H1 (cell line): ENCODE measurements around the gene HSPA1B. TPM values are rescaled to one million over a fixed set of nuclear protein-coding genes. Genes with fewer than 3 reads are reported as not detected.

ENCODE experiments used
- CTCF ChIA-PET: fragments of 300-600 bp; sonication (Branson Sonifier 250); formaldehyde crosslinking; loops from one replicate; lab custom pipeline; 2021; ENCODE audit not compliant: partially characterized antibody; lab: Charles Lee
- POLR2A ChIA-PET: fragments of 300-600 bp; sonication (Branson Sonifier 250); formaldehyde crosslinking; loops from one replicate; lab custom pipeline; 2021; ENCODE audit warnings: inconsistent platforms; ENCODE audit not compliant: partially characterized antibody; lab: Charles Lee
- DNase-seq, 2 experiments: peaks; one replicate each; pipeline versions ENCODE4 v3.0.0 to v3.0.0-alpha.2; 2010 to 2022; ENCODE audit warnings: low spot score in 2 of 2, low read depth in 1 of 2, mixed read lengths in 1 of 2
- FAIRE-seq: peaks from 2 replicates; lab custom pipeline; 2011; peaks lifted over from hg19 to GRCh38; lab: Jason Lieb, UNC
- H2AFZ ChIP-seq: 2 replicates; pipeline ENCODE4 v1.8.1; 2012; ENCODE audit warnings: low read length, inconsistent platforms
- H2AK5ac ChIP-seq: 2 replicates; pipeline ENCODE4 v1.6.1; 2013; ENCODE audit warnings: low read depth, low read length
- H2BK120ac ChIP-seq: replicated peaks from 2 replicates; pipeline ENCODE3; 2013; ENCODE audit warnings: low read depth, low read length, inconsistent platforms
- H2BK12ac ChIP-seq: 2 replicates; pipeline ENCODE4 v1.6.1; 2013; ENCODE audit warnings: low read depth, low read length
- H2BK15ac ChIP-seq: 2 replicates; pipeline ENCODE4 v1.6.1; 2013; ENCODE audit warnings: low read length
- H2BK20ac ChIP-seq: 2 replicates; pipeline ENCODE4 v1.6.1; 2013; ENCODE audit warnings: low read length
- H2BK5ac ChIP-seq: 2 replicates; pipeline ENCODE4 v1.6.1; 2013; ENCODE audit warnings: low read depth, low read length
- H3K14ac ChIP-seq: 2 replicates; pipeline ENCODE4 v1.6.1; 2013; ENCODE audit warnings: inconsistent platforms; ENCODE audit not compliant: insufficient read length
- H3K18ac ChIP-seq: 2 replicates; pipeline ENCODE4 v1.6.1; 2013; ENCODE audit warnings: low read length; ENCODE audit errors: extremely low read depth
- H3K23ac ChIP-seq: 2 replicates; pipeline ENCODE4 v1.6.1; 2013; ENCODE audit warnings: inconsistent platforms; ENCODE audit not compliant: insufficient read length
- H3K23me2 ChIP-seq: 2 replicates; pipeline ENCODE4 v1.6.1; 2013; ENCODE audit warnings: low read depth, low read length
- H3K27ac ChIP-seq: 2 replicates; pipeline ENCODE4 v1.6.1; 2011; ENCODE audit warnings: low read depth, low read length, inconsistent platforms
- H3K27me3 ChIP-seq, 4 experiments: replicated peaks in 1 of 4; 1 replicate in 1 of 4; 2 replicates in 3 of 4; pipeline versions ENCODE4 v1.6.1 to v1.8.1; 2011 to 2013; ENCODE audit warnings: low read length in 3 of 4, mild to moderate bottlenecking in 3 of 4, inconsistent platforms in 2 of 4, mixed read lengths in 2 of 4, moderate library complexity in 1 of 4; ENCODE audit not compliant: control insufficient read depth in 3 of 4, insufficient read depth in 3 of 4; ENCODE audit errors: extremely low read depth in 1 of 4
- H3K36me3 ChIP-seq, 4 experiments: 2 replicates each; pipeline versions ENCODE4 v1.6.1 to v1.8.1; 2011 to 2013; ENCODE audit warnings: mild to moderate bottlenecking in 4 of 4, low read length in 3 of 4, moderate library complexity in 2 of 4, control low read depth in 1 of 4, inconsistent platforms in 1 of 4; ENCODE audit not compliant: insufficient read depth in 4 of 4, control insufficient read depth in 2 of 4
- H3K4ac ChIP-seq: replicated peaks from 2 replicates; pipeline ENCODE3; 2013; ENCODE audit warnings: low read length, low read depth, mixed read lengths, inconsistent platforms; ENCODE audit not compliant: insufficient read length
- H3K4me1 ChIP-seq, 4 experiments: replicated peaks in 1 of 4; 1 replicate in 1 of 4; 2 replicates in 3 of 4; pipeline versions ENCODE4 v1.6.1 to v1.8.1; 2011 to 2013; ENCODE audit warnings: low read length in 3 of 4, inconsistent platforms in 2 of 4, mixed read lengths in 1 of 4; ENCODE audit not compliant: insufficient read depth in 4 of 4, control insufficient read depth in 3 of 4
- H3K4me2 ChIP-seq, 2 experiments: 2 replicates each; pipeline versions ENCODE4 v1.6.1 to v1.8.1; 2011 to 2013; ENCODE audit warnings: low read depth in 2 of 2, low read length in 2 of 2, control low read depth in 1 of 2, inconsistent platforms in 1 of 2, mild to moderate bottlenecking in 1 of 2; ENCODE audit not compliant: insufficient read depth in 1 of 2
- H3K4me3 ChIP-seq, 4 experiments: fragments of 200-600, 300-600 bp in 1 of 4; sonication (generic), shearing (Covaris generic), sonication (Bioruptor Twin) in 1 of 4; 2 replicates each; pipeline versions ENCODE4 v1.5.1 to v1.8.1; 2011 to 2016; ENCODE audit warnings: low read length in 4 of 4, low read depth in 3 of 4, control low read depth in 2 of 4, inconsistent platforms in 2 of 4, mild to moderate bottlenecking in 2 of 4, mixed read lengths in 1 of 4, moderate library complexity in 1 of 4; ENCODE audit not compliant: insufficient read depth in 2 of 4; ENCODE audit errors: extremely low read depth in 1 of 4
- H3K56ac ChIP-seq: replicated peaks from 2 replicates; pipeline ENCODE3; 2013; ENCODE audit warnings: low read depth, mild to moderate bottlenecking, mixed read lengths, low read length, inconsistent platforms; ENCODE audit not compliant: insufficient read length
- H3K79me1 ChIP-seq: 2 replicates; pipeline ENCODE4 v1.6.1; 2013; ENCODE audit warnings: low read depth, low read length, control low read depth
- H3K79me2 ChIP-seq, 2 experiments: 2 replicates each; pipeline versions ENCODE4 v1.6.1 to v1.8.1; 2012 to 2013; ENCODE audit warnings: low read length in 2 of 2, mild to moderate bottlenecking in 2 of 2, inconsistent platforms in 1 of 2; ENCODE audit not compliant: insufficient read depth in 2 of 2, control insufficient read depth in 1 of 2
- H3K9ac ChIP-seq, 4 experiments: replicated peaks in 1 of 4; 1 replicate in 1 of 4; 2 replicates in 3 of 4; pipeline versions ENCODE4 v1.6.1 to v1.8.1; 2011 to 2013; ENCODE audit warnings: low read depth in 3 of 4, low read length in 3 of 4, control low read depth in 2 of 4, mild to moderate bottlenecking in 2 of 4, moderate library complexity in 2 of 4, inconsistent platforms in 1 of 4; ENCODE audit errors: extremely low read depth in 1 of 4
- H3K9me3 ChIP-seq, 2 experiments: 2 replicates each; pipeline versions ENCODE4 v1.6.1 to v1.8.1; 2012 to 2013; ENCODE audit warnings: mild to moderate bottlenecking in 2 of 2, moderate library complexity in 2 of 2, control low read depth in 1 of 2, inconsistent platforms in 1 of 2, low read depth in 1 of 2, low read length in 1 of 2, mixed read lengths in 1 of 2; ENCODE audit not compliant: insufficient read depth in 2 of 2
- H4K20me1 ChIP-seq, 2 experiments: replicated peaks in 1 of 2; 2 replicates each; pipeline versions ENCODE3 to v1.8.1; 2011 to 2013; ENCODE audit warnings: inconsistent platforms in 2 of 2, low read length in 2 of 2, mild to moderate bottlenecking in 1 of 2; ENCODE audit not compliant: insufficient read depth in 2 of 2, control insufficient read depth in 1 of 2
- H4K5ac ChIP-seq: 2 replicates; pipeline ENCODE4 v1.6.1; 2013; ENCODE audit warnings: low read length, low read depth, mixed read lengths, inconsistent platforms; ENCODE audit not compliant: insufficient read length
- H4K8ac ChIP-seq: 2 replicates; pipeline ENCODE4 v1.8.0; 2013; ENCODE audit warnings: mild to moderate bottlenecking, moderate library complexity, low read length, inconsistent platforms; ENCODE audit not compliant: insufficient read depth; ENCODE audit errors: extremely low read depth
- H4K91ac ChIP-seq: replicated peaks from 2 replicates; pipeline ENCODE3; 2013; ENCODE audit warnings: low read length, mixed read lengths, inconsistent platforms; ENCODE audit not compliant: insufficient read length
- ASH2L ChIP-seq: fragments of 200-600, 300-600 bp; sonication (generic); IDR thresholded peaks from one replicate; pipeline ENCODE4 v1.7.1; 2017; ENCODE audit warnings: low read length
- EP300 ChIP-seq, 2 experiments: IDR thresholded peaks; 1 replicate in 1 of 2; 2 replicates in 1 of 2; pipeline ENCODE4 v1.6.1; 2011 to 2012; ENCODE audit warnings: low read depth in 2 of 2, low read length in 2 of 2, mild to moderate bottlenecking in 2 of 2, borderline replicate concordance in 1 of 2, inconsistent platforms in 1 of 2, moderate library complexity in 1 of 2
- GTF2F1 ChIP-seq: IDR thresholded peaks from 2 replicates; pipeline ENCODE4 v1.6.1; 2012; ENCODE audit warnings: low read depth, low read length, improper control_type of control experiment, borderline replicate concordance
- KDM4A ChIP-seq: IDR thresholded peaks from one replicate; pipeline ENCODE4 v1.7.1; 2012; ENCODE audit warnings: low read depth, mild to moderate bottlenecking, moderate library complexity, low read length, inconsistent platforms; ENCODE audit not compliant: severe bottlenecking
- MAFK ChIP-seq: IDR thresholded peaks from 2 replicates; pipeline ENCODE4 v1.6.1; 2012; ENCODE audit warnings: low read depth, mild to moderate bottlenecking, improper control_type of control experiment, low read length
- NANOG ChIP-seq: IDR thresholded peaks from 2 replicates; pipeline ENCODE4 v1.6.1; 2011; ENCODE audit warnings: low read length, low read depth, mild to moderate bottlenecking, inconsistent platforms; ENCODE audit not compliant: insufficient read depth, poor library complexity, severe bottlenecking
- PHF8 ChIP-seq: fragments of 200-600 bp; sonication (generic); conservative IDR thresholded peaks from 2 replicates; pipeline ENCODE4 v1.7.1; 2012; ENCODE audit warnings: low read depth, mild to moderate bottlenecking, inconsistent platforms, low read length, moderate library complexity
- POLR2A ChIP-seq, 2 experiments: IDR thresholded peaks; 1 replicate in 1 of 2; 2 replicates in 1 of 2; pipeline ENCODE4 v1.6.1; 2011; ENCODE audit warnings: low read depth in 2 of 2, low read length in 2 of 2, mild to moderate bottlenecking in 2 of 2; ENCODE audit errors: control extremely low read depth in 1 of 2
- POLR2AphosphoS5 ChIP-seq: IDR thresholded peaks from 2 replicates; pipeline ENCODE4 v1.6.1; 2011; ENCODE audit warnings: low read depth, low read length
- RXRA ChIP-seq: IDR thresholded peaks from 2 replicates; pipeline ENCODE4 v1.6.1; 2011; ENCODE audit warnings: low read depth, mild to moderate bottlenecking, low read length, moderate library complexity; ENCODE audit not compliant: insufficient read depth
- SIRT6 ChIP-seq: IDR thresholded peaks from one replicate; pipeline ENCODE4 v1.7.1; 2012; ENCODE audit warnings: low read length, inconsistent platforms
- SP2 ChIP-seq: IDR thresholded peaks from 2 replicates; pipeline ENCODE4 v1.6.1; 2012; ENCODE audit warnings: mild to moderate bottlenecking, low read length, inconsistent platforms
- SP4 ChIP-seq: IDR thresholded peaks from 2 replicates; pipeline ENCODE4 v1.6.1; 2012; ENCODE audit warnings: low read length, inconsistent platforms
- polyA plus RNA-seq, 7 experiments: library from polyadenylated mRNA; depleted of rRNA in 3 of 7; stranded (reverse) in 5 of 7; unstranded in 2 of 7; fragments of >200 nt in 5 of 7; fragments of 200-250 nt in 2 of 7; gene quantifications; 1 replicate in 5 of 7; 2 replicates in 1 of 7; 4 replicates in 1 of 7; pipeline versions ENCODE4 v1.2.1 to v1.2.3, GENCODE V29; 2011 to 2013; ENCODE audit warnings: missing spikeins in 2 of 7, mixed read lengths in 2 of 7
- total RNA-seq: library from RNA; stranded (reverse); fragmentation: NEBNext Ultra II Directional; extraction: Animal tissue kit (Norgen Biotek cat#: 25700); gene quantifications from 2 replicates; pipeline ENCODE4 v1.2.1, GENCODE V29; 2021
- TF ChIP-seq, protein P1 (sequence below): IDR thresholded peaks from 2 replicates; pipeline ENCODE4 v1.6.1; 2012; ENCODE audit warnings: inconsistent platforms

Gene HSPA1B
- total and polyA plus RNA-seq, 2 of the 8 experiments (the other 6 are each of a cell fraction or from before 2014, with no cell fraction given): 36.6 to 76.6 TPM

DNA sequence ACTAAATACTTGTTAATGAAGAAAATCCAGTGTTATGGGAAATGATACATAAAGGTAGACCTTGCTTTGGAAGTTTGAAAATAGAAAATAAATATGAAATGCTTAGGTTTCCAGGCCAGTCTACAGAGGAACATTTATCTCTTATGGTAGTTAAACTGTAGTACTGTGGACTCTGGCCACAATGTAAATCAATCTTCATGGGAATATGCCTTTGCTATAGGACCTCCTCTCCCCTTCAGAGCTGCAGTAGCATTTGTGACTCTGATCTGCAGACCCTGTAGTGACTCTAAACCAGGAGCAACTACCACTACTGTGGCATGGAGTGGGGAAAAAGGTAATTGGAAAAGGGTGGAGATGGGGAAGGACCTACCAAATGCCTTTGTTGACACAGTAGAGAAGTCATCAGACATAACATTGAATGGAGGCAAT is 7.7 kb upstream of the HSPA1B start:
- H2BK15ac ChIP-seq: no peak overlapping the region
- CTCF ChIA-PET: interaction anchor here (0.6 to 2.6 kb wide), 8 partner anchors 10 to 161 kb away, joined by 3 to 11 read pairs (median 4); no protein-coding TSS in a partner anchor
- POLR2A ChIA-PET: interaction anchor here (0.6 to 10.9 kb wide), 7 partner anchors 8 to 25 kb away, joined by 3 to 136 read pairs (median 4); partner anchors contain the start of genes HSPA1B and VARS1
- no peak overlapping the region for H3K18ac ChIP-seq
- H3K14ac ChIP-seq: no peak overlapping the region
- H2AFZ ChIP-seq: no peak overlapping the region
- H3K23me2 ChIP-seq: peaks cover 10% of the 10 kb centered on the region
- H4K20me1 ChIP-seq: no peaks in the 10 kb centered on the region
- H4K91ac ChIP-seq: no peak overlapping the region
- H3K4me2 ChIP-seq: no peak overlapping the region; a peak in 1 of 4 replicates
- H3K9me3 ChIP-seq: no peaks in the 10 kb centered on the region
- no peak overlapping the region for H2BK120ac ChIP-seq
- H3K9ac ChIP-seq: no peak overlapping the region
- no peak overlapping the region for H4K5ac ChIP-seq
- H3K4me1 ChIP-seq: peaks cover 0 to 5% (median 1%) of the 10 kb centered on the region in 4 experiments; a peak in 5 of 7 replicates
- H2AK5ac ChIP-seq: no peak overlapping the region; the same call in 1 of the 2 replicates
- no peak overlapping the region for H3K23ac ChIP-seq
- no peak for DNase-seq
- no peaks in the 10 kb centered on the region for H3K36me3 ChIP-seq
- no peak overlapping the region; the same call in 1 of the 2 replicates for H2BK12ac ChIP-seq
- H3K27ac ChIP-seq: no peak overlapping the region
- H3K56ac ChIP-seq: no peak overlapping the region
- H3K79me1 ChIP-seq: peaks cover 2% of the 10 kb centered on the region; the same call in 1 of the 2 replicates
- TF ChIP-seq POLR2A (IDR thresholded peaks at IDR 0.05; ENCODE audit: control extremely low read depth in 1 of 2, low read depth in 2 of 2, low read length in 2 of 2) (no peak), GTF2F1 (no peak), SP2 (no peak), SIRT6 (no peak), KDM4A (no peak), NANOG (no peak), ASH2L (no peak), POLR2AphosphoS5 (no peak), SP4 (no peak), MAFK (no peak), PHF8 (no peak), EP300 (IDR thresholded peaks at IDR 0.05; ENCODE audit: borderline replicate concordance in 1 of 2, low read depth in 2 of 2, low read length in 2 of 2) (no peak), RXRA (no peak)
- TF ChIP-seq, protein P1, sequence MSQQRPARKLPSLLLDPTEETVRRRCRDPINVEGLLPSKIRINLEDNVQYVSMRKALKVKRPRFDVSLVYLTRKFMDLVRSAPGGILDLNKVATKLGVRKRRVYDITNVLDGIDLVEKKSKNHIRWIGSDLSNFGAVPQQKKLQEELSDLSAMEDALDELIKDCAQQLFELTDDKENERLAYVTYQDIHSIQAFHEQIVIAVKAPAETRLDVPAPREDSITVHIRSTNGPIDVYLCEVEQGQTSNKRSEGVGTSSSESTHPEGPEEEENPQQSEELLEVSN: no peak
- H4K8ac ChIP-seq: no peak overlapping the region
- FAIRE-seq: no peak
- H3K4ac ChIP-seq: no peak overlapping the region
- no peak overlapping the region for H2BK20ac ChIP-seq
- H3K4me3 ChIP-seq: no peak overlapping the region
- H3K27me3 ChIP-seq: no peaks in the 10 kb centered on the region; a peak in 1 of 7 replicates
- no peak overlapping the region for H2BK5ac ChIP-seq
- H3K79me2 ChIP-seq: peaks cover 0 to 5% of the 10 kb centered on the region in 2 experiments; a peak in 1 of 4 replicates
